Measurements from ENCODE around the gene REELD1.

Gene REELD1

GRCh38 chr4:146237092-146237491 lies 22.8 kb downstream of the REELD1 start:
- Histone ChIP-seq H3K4me1 (ENCODE audit: control insufficient read depth, low read length) (peaks cover 3% of the 10 kb centered on the region; the same call in 1 of the 2 replicates), H3K27me3 (ENCODE audit: control insufficient read depth, low read length) (no peaks in the 10 kb centered on the region), H3F3A (ENCODE audit: control insufficient read depth, insufficient read depth) (no peaks in the 10 kb centered on the region), H3K4me3 (ENCODE audit: low read length) (no peak overlapping the region), H4K20me1 (ENCODE audit: control insufficient read depth, insufficient read depth, low read depth, low read length) (no peaks in the 10 kb centered on the region), H3K9me2 (replicated peaks; ENCODE audit: control insufficient read depth, low read length) (no peaks in the 10 kb centered on the region), H3K27ac (ENCODE audit: low read depth, low read length) (no peak overlapping the region), H3K79me2 (ENCODE audit: control insufficient read depth, low read length) (no peaks in the 10 kb centered on the region), H3K36me3 (ENCODE audit: control insufficient read depth, low read length) (no peaks in the 10 kb centered on the region), H3K4me2 (ENCODE audit: low read length) (no peak overlapping the region), H3K9me3 (ENCODE audit: control insufficient read depth, insufficient read depth, low read length) (no peaks in the 10 kb centered on the region)
- TF ChIP-seq CTCF (IDR thresholded peaks at IDR 0.05; ENCODE audit: low read depth, low read length, poor library complexity, severe bottlenecking) (no peak), EZH2phosphoT487 (IDR thresholded peaks at IDR 0.05; ENCODE audit: borderline replicate concordance, low read length) (no peak)

DNA sequence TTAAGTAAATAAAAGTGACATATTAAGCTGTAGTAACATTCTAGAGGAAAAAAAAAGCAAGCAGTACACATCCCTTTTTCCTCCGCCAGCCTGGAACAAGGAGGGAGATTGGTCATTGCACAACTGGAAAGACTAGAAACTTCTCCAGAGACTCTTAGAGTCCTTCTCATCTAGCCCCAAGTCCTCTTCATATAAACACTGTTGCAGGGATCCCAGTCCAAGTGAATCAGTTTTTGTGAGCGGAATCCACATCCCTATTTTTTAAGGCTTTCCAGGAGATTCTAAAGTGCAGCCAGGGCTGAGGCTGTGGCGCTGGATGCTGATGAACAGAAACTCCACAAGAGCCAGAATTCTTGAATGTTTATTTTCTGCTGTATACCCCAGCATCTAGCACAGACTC lies 23.8 kb downstream of the REELD1 start:
- H3F3A ChIP-seq (ENCODE audit: control insufficient read depth, insufficient read depth): no peaks in the 10 kb centered on the region

GRCh38 chr4:146243141-146243882 lies 29.0 kb downstream of the REELD1 start:
- H3K9me2 ChIP-seq (replicated peaks; ENCODE audit: control insufficient read depth, low read length): no peaks in the 10 kb centered on the region
- no peaks in the 10 kb centered on the region for H3F3A ChIP-seq (ENCODE audit: control insufficient read depth, insufficient read depth)
- no peaks in the 10 kb centered on the region for H3K27me3 ChIP-seq (ENCODE audit: control insufficient read depth, low read length)
- H3K4me2 ChIP-seq (ENCODE audit: low read length): no peak overlapping the region
- no peaks in the 10 kb centered on the region for H4K20me1 ChIP-seq (ENCODE audit: control insufficient read depth, insufficient read depth, low read depth, low read length)
- TF ChIP-seq EZH2phosphoT487 (IDR thresholded peaks at IDR 0.05; ENCODE audit: borderline replicate concordance, low read length) (no peak), CTCF (IDR thresholded peaks at IDR 0.05; ENCODE audit: low read depth, low read length, poor library complexity, severe bottlenecking) (peak; percentile 93)
- H3K4me3 ChIP-seq (ENCODE audit: low read length): no peak overlapping the region
- no peaks in the 10 kb centered on the region for H3K9me3 ChIP-seq (ENCODE audit: control insufficient read depth, insufficient read depth, low read length)
- no peaks in the 10 kb centered on the region for H3K36me3 ChIP-seq (ENCODE audit: control insufficient read depth, low read length)
- no peak overlapping the region for H3K27ac ChIP-seq (ENCODE audit: low read depth, low read length)
- peaks cover 8% of the 10 kb centered on the region; the same call in 1 of the 2 replicates for H3K4me1 ChIP-seq (ENCODE audit: control insufficient read depth, low read length)
- H3K79me2 ChIP-seq (ENCODE audit: control insufficient read depth, low read length): no peaks in the 10 kb centered on the region

More for the DNA sequence above, 23.8 kb downstream of the REELD1 start:
- no peak overlapping the region for H3K4me2 ChIP-seq (ENCODE audit: low read length)
- TF ChIP-seq EZH2phosphoT487 (IDR thresholded peaks at IDR 0.05; ENCODE audit: borderline replicate concordance, low read length): no peak
- TF ChIP-seq CTCF (IDR thresholded peaks at IDR 0.05; ENCODE audit: low read depth, low read length, poor library complexity, severe bottlenecking): no peak
- H3K9me3 ChIP-seq (ENCODE audit: control insufficient read depth, insufficient read depth, low read length): no peaks in the 10 kb centered on the region
- no peaks in the 10 kb centered on the region for H3K9me2 ChIP-seq (replicated peaks; ENCODE audit: control insufficient read depth, low read length)
- no peaks in the 10 kb centered on the region for H3K27me3 ChIP-seq (ENCODE audit: control insufficient read depth, low read length)
- H3K27ac ChIP-seq (ENCODE audit: low read depth, low read length): no peak overlapping the region
- no peaks in the 10 kb centered on the region for H4K20me1 ChIP-seq (ENCODE audit: control insufficient read depth, insufficient read depth, low read depth, low read length)
- H3K4me1 ChIP-seq (ENCODE audit: control insufficient read depth, low read length): peaks cover 3% of the 10 kb centered on the region; the same call in 1 of the 2 replicates
- no peak overlapping the region for H3K4me3 ChIP-seq (ENCODE audit: low read length)
- H3K36me3 ChIP-seq (ENCODE audit: control insufficient read depth, low read length): no peaks in the 10 kb centered on the region
- H3K79me2 ChIP-seq (ENCODE audit: control insufficient read depth, low read length): no peaks in the 10 kb centered on the region

All from DOHH2 (cell line).